ENCODE results near the gene PLG.
"Not testable (repeated sequence)": the region's sequence is repeated elsewhere in the genome, so short reads cannot be mapped to it uniquely, and the experiment has no call there.

PLG gene

DNA sequence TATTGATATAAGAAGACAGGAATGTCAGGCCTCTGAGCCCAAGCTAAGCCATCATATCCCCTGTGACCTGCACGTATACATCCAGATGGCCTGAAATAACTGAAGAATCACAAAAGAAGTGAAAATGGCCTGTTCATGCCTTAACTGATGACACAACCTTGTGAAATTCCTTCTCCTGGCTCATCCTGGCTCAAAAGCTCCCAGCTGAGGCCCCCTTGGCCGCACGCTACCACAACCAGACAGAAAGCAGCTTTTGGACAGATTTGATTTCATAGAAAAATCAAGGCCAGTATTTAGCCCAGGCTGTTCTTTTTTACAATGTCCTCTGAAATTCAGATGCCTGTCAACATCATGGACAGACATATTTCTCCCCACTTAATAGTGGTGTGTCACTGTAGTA, 78.6 kb downstream of the PLG start:
- not testable (repeated sequence) for FAIRE-seq

DNA sequence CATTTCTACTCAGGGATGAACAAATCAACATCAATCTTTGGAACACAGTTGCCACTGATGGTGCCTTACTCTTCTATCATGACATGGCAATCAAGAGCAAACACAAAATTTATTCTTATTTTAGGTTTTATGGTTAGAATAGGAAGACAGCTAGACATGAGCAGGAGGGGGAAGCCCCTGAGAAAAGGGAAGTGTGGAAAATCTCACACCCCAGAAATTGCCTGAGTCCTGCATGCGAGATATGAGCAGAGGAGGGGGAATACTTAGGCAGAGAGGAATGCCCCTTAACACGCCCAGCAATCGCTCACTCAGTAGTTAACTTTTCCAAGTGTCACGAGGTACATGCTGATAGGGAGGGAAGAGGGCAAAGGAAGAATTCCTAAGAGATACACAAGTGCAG, 79.3 kb downstream of the PLG start:
- FAIRE-seq: no peak

DNA sequence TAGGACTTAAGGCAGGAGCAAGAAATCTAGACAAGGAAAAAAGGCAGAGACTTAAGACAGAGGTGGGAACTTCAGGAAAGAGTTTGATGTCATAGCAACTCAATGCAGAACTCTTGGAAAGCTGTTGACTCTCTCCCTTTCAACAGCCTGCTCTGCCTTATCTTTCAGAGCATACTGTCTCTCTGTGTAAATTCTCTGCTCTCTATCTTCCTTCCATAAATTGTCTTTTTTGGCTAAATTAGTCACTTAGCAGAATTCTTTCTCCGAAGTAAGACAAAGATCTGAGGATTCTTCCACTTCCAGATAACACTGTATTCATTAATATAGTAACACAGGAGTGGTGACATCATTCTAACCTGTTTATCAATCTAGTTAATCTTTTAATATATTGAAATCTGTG, 80.2 kb downstream of the PLG start:
- FAIRE-seq: no peak

DNA sequence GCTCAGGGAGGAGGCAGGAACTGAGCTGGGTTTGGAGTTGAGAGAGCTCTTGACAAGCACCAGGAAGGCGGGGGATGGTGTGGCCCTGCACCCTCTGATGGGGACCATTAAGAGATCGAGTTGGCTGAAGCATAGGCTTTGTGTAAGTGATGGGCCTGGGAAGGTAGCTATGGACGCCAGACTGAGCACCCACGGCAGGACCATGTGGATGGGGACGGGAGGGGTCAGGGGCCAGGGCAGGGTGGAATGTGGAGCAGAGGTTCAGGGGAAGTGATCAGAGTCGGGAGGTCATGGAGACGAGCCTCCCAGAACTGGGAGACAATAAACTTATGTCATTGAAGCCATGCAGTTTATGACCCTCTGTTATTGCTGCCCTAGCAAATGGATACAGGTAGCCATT, 81.7 kb downstream of the PLG start:
- no peak for FAIRE-seq

DNA sequence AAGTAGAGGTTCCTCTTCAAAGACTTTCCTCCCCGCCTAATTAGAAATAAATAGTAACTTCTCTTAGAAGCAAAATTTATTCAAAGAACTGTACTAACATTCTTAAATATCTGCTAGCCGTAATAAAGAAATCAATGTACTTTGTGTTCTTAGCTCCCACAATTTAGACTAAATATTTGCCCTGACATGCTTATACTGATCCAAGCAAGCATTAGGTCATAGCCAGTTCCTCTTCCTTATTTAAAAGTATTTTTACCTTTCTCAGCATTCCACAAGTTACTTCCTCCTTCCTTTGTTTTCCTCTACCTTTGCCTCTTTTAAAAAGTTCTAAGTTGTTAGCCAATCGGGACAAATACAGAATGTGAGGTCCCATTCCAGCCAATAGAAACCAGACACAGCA, 86.1 kb downstream of the PLG start:
- FAIRE-seq: not testable (repeated sequence)

DNA sequence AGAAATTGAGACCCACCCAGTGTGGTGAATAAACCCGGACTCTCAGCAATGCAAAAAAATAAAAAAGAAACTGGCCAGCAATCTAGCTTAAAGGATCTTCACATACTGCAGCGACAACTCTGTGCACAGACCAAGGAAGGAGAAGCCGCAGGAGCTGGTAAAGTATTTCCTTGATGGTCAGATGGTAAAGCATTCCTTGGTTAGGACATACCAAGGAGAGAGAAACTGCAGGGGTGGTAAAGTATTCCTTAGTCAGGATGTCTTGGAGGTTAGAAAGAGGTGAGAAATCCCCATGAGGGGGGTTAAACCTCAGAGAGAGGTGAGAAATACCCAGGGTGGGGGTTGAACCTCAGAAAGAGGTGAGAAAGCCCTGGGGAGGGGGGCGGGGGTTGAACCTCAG, 86.8 kb downstream of the PLG start:
- FAIRE-seq: no peak

DNA sequence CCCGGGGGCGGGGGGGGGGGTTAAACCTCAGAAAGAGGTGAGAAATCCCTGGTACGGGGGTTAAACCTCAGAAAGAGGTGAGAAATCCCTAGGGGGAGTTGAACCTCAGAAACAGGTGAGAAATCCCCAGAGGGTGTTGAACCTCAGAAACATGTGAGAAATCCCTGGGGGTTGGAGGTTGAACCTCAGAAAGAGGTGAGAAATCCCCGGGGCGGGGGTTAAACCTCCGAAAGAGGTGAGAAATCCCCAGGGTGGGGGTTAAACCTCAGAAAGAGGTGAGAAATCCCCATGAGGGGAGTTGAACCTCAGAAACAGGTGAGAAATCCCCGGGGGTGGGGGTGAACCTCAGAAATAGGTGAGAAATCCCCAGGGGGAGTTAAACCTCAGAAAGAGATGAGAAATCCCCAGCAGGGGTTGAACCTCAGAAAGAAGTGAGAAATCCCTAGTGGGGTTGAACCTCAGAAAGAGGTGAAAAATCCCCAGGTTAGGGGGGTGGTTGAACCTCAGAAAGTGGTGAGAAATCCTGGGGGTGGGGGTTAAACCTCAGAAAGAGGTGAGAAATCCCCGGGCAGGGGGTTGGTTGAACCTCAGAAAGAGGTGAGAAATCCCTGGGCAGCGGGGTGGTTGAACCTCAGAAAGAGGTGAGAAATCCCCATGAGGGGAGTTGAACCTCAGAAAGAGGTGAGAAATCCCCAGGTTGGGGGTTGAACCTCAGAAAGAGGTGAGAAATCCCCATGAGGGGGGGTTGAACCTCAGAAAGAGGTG, 87.4 kb downstream of the PLG start:
- no peak for FAIRE-seq

DNA sequence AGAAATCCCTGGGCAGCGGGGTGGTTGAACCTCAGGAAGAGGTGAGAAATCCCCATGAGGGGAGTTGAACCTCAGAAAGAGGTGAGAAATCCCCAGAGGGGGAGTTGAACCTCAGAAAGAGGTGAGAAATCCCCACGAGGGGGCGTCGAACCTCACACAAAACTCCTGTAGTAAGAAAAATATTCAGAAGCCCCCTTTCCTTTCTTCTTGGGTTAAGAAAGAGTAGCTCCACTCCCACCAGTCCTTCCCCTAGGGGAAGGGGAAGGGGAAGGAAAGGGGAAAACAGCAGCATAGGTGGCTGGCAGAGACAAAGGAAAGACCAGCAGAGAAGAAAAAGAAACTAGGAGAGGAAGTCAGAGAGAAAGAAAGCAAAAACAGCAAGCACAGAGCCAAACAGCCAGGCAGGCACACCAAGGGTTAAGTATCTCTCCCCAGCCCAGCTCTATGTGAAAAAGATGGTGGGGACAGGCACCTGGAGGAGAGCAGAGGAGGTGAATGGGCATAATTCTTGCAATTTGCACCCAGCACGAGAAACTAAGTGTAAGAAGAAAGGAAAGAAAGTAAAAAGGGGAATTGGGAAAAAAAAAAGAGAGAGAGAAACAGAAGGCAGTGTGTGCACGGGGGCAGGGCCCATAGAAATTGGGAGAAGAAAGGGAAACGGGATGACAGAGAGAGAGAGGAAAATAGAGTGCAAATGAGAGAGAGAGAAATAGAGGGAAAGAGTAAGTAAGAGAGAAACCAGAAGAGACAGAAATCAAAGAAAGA, 88.2 kb downstream of the PLG start:
- FAIRE-seq: no peak

DNA sequence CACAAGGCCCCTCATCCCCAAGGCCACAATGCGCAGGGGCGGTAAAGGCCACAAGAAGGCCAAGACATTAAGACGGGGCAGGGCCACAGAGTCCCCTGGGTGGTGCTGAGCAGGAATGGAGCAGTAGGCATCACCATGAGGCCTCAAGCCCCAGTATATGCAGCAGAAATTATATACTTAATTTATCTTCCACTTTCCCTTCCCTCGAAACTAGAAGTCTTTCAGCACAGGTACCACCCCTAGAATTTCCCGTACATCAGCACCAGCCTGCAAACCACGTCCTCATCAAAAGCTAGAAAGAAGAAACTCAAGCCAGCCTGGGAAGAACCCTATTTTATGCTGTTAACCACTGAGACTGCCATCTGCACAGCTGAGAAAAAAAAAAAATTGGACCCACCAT, 89.4 kb downstream of the PLG start:
- no peak for FAIRE-seq

DNA sequence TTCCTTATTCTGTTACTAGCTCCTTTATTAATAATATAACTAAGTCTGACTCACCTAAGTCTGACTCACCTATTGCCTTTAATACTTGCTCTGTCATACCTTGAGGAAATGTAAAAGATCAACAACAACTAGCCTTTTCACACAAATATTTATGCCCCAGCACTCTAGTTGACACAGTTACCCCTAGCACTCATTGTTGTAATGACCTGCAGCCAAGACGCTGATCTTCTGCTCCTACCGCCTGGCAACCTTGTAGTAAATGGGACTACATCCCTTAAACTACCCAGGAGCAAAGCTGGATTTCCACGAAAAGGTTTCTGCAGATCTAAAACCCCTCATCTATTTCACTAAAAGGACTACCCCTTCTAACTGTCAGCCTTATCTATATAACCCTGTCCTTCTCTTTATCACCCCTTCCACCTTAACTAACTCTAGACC, 90.0 kb downstream of the PLG start:
- no peak for FAIRE-seq

DNA sequence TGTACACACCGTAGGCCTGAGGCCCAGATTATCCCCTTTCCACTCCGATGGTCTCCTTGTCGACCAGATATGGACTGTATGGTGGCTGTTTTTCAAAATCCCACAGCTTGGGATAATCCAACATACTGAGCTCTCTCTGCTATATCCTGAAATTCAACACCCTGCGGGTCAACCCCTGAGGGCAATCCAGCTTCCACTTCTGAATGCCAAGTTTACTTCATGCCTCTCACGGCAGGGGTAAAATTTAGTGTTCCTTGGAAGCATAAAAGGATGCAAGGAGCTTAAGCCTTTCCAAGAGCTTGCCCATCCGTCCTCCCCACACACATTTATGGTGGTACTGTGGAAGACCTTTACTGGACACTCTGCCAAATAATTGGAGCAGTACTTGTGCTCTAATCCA, 90.7 kb downstream of the PLG start:
- no peak for FAIRE-seq

DNA sequence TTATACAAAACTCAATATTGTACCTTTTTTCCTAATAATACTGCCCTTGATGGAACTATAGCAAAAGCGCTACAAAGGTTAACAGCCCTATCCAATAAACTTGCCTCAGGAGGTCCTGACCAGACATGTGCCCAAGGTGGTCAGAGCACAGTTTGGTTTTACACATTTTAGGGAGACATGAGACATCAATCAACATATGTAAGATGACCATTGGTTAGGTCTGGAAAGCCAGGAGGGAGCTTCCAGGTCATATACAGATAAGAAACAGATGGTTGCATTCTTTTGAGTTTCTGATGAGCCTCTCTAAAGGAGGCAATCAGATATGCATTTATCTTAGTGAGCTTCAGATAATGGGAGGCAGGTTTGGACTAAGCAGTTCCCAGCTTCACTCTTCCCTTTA, 91.6 kb downstream of the PLG start:
- no peak for FAIRE-seq

DNA sequence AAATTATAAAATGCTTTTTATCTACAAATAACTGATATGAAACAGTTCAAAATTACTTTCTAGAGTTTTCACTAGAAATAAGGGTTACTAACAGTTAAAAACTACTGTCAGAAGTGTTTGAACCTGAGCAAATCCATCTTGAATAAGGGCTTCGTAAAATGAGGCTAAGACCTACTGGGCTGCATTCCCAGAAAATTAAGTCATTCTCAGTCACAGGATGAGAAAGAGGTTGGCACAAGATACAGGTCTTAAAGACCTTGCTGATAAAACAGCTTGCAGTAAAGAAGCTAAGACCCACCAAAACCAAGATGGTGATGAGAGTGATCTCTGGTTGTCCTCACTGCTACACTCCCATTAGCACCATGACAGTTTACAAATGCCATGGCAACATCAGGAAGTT, 93.7 kb downstream of the PLG start:
- FAIRE-seq: no peak

DNA sequence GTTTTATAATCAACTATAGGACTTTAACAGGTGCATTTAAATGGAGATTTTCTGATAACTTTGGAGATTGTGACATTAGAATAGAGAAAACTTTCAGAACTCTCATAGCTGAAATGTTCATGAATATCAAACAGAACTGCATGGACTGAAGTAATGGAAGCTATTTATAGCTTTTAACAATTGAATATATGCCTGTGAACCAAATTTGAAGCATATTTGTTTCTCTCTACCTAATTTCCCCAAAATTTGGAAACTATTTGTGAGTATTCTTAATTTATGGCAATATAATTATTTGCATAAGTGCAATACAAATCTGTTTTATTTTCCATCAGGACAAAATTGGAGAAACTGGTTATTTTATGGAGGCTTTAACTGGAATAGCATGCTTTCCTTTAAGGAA, 96.6 kb downstream of the PLG start:
- FAIRE-seq: no peak

DNA sequence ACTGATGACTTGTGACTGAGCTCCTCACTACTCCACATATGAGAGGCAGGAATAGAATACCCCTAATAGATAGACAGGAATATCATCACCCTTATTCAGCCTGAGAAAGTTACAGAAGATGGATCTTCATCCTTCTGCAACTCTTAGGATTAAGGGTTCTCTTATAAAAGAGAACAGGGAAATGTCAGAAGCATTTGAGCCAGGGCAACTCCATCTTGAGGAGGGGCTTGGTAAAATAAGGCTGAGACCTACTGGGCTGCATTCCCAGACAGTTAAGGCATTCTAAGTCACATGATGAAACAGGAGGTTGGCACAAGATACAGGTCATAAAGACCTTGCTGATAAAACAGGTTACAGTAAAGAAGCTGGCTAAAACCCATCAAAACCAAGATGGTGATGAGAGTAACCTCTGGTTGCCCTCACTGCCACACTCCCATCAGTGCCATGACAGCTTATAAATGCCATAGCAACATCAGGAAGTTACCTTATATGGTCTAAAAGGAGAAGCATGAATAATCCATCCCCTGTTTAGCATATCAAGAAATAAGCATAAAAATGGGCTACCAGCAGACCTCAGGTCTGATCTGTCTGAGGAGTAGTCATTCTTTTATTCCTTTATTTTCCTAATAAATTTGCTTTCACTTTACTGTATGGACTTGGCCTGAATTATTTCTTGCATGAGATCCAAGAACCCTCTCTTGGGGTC, 97.9 kb downstream of the PLG start:
- FAIRE-seq: no peak

DNA sequence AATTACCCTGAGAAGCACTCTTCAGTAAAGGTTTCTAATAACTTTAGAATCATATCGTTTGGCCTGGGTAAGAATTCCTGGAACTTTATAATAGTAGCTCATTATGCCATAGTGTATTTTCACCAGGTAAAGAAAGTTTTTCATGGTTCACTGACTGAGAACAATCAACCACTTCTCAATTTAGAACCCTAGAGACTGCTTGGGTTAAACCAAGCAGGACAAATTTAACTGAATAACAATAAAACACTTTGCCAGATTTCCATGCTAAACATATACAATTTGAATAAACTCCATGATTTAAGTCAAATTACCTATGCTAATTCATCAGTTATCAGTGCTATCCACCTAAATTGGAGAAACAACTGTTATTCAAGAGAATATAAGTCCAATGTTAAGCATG, 99.4 kb downstream of the PLG start:
- FAIRE-seq: no peak

DNA sequence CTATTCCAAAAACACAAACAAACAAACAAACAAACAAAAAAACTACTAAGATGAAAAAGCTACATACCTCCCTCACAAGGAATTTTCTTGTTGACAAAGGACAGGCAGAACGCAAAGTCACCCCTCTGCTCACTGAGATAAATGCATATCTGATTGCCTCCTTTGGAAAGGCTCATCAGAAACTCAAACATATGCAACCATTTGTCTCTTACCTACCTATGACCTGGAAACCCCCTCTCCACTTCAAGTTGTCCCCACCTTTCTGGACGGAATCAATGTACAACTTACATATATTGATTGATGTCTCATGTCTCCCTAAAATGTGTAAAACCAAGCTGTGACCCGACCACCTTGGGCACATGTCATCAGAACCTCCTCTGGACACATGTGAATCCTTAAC, 100.0 kb downstream of the PLG start:
- not testable (repeated sequence) for FAIRE-seq

Measured in TTC549 (cell line).